C4-2B (cell line): ENCODE results near the gene ZNF213.

Experiments
- CTCF ChIP-seq: fragments of 450-650 bp; conservative IDR thresholded peaks from 2 replicates; pipeline ENCODE4 v1.5.1; 2017; ENCODE audit warnings: mild to moderate bottlenecking
- ZFX ChIP-seq: fragments of 450-650 bp; IDR thresholded peaks from 2 replicates; pipeline ENCODE4 v1.6.1; 2017

DNA sequence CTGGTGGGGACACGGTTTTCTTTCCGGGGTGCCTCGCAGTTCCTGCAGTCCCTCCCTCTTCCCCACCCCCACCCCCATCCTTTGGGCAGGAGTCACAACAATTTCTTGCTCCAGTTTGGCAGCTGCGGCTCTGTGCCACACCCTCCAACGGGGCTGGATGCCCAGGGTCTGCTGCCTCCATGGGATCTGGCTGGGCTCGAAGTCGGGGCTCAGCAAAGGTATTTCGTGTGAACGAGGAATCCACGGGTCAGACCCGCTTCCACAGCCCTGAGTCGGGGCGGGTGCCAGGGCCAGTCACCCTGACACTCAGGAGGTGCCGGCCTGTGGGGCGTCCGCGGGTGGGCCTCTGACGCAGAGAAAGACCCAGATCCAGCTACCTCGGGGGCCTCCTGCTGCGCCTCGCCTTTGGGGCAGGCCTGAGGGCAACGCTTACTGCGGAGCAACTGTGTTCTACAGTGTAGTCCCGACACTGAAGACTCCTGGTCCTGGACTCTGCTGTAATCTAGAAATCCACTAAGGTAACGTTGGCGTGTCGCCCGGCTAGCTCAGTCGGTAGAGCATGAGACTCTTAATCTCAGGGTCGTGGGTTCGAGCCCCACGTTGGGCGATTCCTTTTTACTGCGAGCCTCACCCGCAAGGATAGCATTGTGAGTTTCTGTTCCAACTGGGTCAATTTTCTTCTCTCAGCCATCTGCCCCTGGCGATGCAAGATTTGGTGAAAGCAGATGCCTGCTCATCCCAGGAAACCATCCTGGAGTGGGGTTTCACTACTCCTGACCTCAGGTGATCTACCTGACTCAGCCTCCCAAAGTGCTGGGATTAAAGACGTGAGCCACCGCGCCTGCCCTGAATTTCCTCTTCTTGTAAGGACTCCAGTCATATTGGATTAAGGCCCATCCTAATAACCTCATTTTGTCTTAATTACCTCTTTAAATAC is 40.6 kb downstream of the ZNF213 start:
- TF ChIP-seq CTCF (no peak), ZFX (no peak)
